ENCODE data around the gene RBMS3. TPM values are rescaled to one million over a fixed set of nuclear protein-coding genes. Genes with fewer than 3 reads are reported as not detected.
"Not testable (repeated sequence)": the region's sequence is repeated elsewhere in the genome, so short reads cannot be mapped to it uniquely, and the experiment has no call there.

Gene RBMS3
- total and polyA plus RNA-seq, 4 donors = 29.1 to 86.7 (median 58.1) TPM

DNA sequence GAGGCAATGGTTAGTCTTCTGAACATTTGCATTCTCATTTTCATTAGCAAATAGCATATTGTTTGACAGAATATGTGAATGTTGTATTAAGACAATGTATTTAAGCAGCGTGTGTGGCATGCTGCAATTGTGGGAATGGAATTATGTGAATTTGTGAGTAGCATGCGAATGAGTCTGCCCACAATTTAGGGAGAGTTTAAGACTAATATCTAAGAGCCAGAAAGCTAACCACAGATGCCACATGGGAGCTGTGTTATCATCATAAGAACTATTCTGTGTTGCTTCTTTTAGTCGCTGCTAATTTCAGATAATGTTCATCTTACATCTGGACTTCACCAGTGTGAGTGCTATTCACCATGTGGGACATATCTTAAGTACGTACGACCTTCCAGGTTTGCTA lies 494.5 kb downstream of the RBMS3 start:
- WGBS (ENCODE audit: insufficient coverage) = 83% methylated on average over 2 of the region's 5 CpGs
- H3K27ac ChIP-seq (ENCODE audit: low read depth, low read length) = no peak overlapping the region
- H3K36me3 ChIP-seq (ENCODE audit: control insufficient read depth, insufficient read depth, low read length) = no peaks in the 10 kb centered on the region
- peak in 1 of 6 donors; percentile 49 for DNase-seq (ENCODE audit: low read depth in 4 of 6, low spot score in 6 of 6)
- H3K27me3 ChIP-seq (ENCODE audit: control insufficient read depth, insufficient read depth, low read length) = no peaks in the 10 kb centered on the region
- no peak overlapping the region for H3K4me3 ChIP-seq (ENCODE audit: low read depth, low read length)
- H3K9me3 ChIP-seq (ENCODE audit: control insufficient read depth, insufficient read depth, low read length) = no peaks in the 10 kb centered on the region
- no peaks in the 10 kb centered on the region for H3K4me1 ChIP-seq (ENCODE audit: control insufficient read depth, insufficient read depth, low read length)

DNA sequence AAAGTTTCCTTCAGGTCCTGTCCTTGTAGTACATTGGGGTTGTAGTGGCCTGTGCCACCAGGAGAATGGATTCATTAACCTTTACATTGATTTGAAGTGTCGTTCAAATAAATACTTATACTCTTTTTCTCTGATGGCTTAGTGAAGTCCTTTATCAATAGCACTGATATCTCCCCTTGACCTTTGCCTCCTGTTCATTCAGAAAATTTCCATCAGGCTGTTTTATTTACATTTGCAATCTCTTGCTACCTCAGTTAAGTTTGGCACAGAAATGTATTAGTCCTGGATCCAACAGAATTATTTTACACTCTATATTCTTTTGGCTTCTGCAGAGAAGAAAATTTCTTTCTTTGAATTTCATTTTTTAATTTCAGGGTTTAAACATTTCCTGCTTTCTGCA lies 497.0 kb downstream of the RBMS3 start:
- DNase-seq (ENCODE audit: low read depth in 4 of 6, low spot score in 6 of 6) = no peak
- no CpG with 5 or more reads among the region's 1 CpG for whole genome bisulfite sequencing (ENCODE audit: insufficient coverage)
- H3K27ac ChIP-seq (ENCODE audit: low read depth, low read length) = no peak overlapping the region
- no peaks in the 10 kb centered on the region for H3K36me3 ChIP-seq (ENCODE audit: control insufficient read depth, insufficient read depth, low read length)
- no peak overlapping the region for H3K4me3 ChIP-seq (ENCODE audit: low read depth, low read length)
- peaks cover 8% of the 10 kb centered on the region for H3K9me3 ChIP-seq (ENCODE audit: control insufficient read depth, insufficient read depth, low read length)
- no peaks in the 10 kb centered on the region for H3K4me1 ChIP-seq (ENCODE audit: control insufficient read depth, insufficient read depth, low read length)
- no peaks in the 10 kb centered on the region for H3K27me3 ChIP-seq (ENCODE audit: control insufficient read depth, insufficient read depth, low read length)

DNA sequence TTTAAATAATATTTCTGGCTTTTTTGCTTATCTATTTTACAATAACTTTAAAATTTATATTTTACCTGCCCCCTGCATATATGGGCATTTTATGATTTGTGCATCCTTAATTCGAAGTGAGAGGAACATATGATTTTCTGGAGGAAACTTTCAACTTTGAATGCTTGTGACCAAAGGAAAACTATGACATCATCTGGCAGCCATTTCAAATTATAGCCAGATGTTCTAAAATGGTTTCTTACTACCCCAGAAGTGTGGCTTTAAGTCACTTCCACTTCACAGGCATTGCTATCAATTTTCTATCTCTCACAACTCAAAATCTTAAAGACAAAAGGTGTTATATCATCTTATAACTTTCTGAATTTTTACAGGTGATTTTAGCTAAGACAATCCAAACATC lies 508.8 kb downstream of the RBMS3 start:
- H3K4me1 ChIP-seq (ENCODE audit: control insufficient read depth, insufficient read depth, low read length) = no peaks in the 10 kb centered on the region

DNA sequence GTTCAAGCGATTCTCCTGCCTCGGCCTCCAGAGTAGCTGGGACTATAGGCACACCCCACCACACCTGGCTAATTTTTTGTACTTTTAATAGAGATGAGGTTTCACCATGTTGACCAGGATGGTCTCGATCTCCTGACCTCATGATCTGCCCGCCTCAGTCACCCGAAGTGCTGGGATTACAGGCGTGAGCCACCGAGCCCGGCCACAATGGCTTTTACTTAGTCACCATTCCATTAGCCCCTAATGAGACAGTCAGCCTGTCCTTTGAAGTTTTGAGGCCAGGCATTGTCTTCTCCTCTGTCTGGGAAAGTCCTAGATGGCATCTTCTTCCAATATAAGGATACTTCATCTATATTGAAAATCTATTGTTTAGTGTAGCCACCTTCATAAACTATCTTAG lies 515.9 kb downstream of the RBMS3 start:
- Histone ChIP-seq H3K9me3 (ENCODE audit: control insufficient read depth, insufficient read depth, low read length) (no peaks in the 10 kb centered on the region), H3K36me3 (ENCODE audit: control insufficient read depth, insufficient read depth, low read length) (no peaks in the 10 kb centered on the region), H3K4me1 (ENCODE audit: control insufficient read depth, insufficient read depth, low read length) (no peaks in the 10 kb centered on the region), H3K4me3 (ENCODE audit: low read depth, low read length) (no peak overlapping the region), H3K27me3 (ENCODE audit: control insufficient read depth, insufficient read depth, low read length) (no peaks in the 10 kb centered on the region), H3K27ac (ENCODE audit: low read depth, low read length) (no peak overlapping the region)
- no peak for DNase-seq (ENCODE audit: low read depth in 4 of 6, low spot score in 6 of 6)
- 95% methylated on average over 6 of the region's 8 CpGs for WGBS (ENCODE audit: insufficient coverage)

More for the DNA sequence above, 508.8 kb downstream of the RBMS3 start:
- no peaks in the 10 kb centered on the region for H3K36me3 ChIP-seq (ENCODE audit: control insufficient read depth, insufficient read depth, low read length)
- H3K9me3 ChIP-seq (ENCODE audit: control insufficient read depth, insufficient read depth, low read length) = no peaks in the 10 kb centered on the region
- H3K27ac ChIP-seq (ENCODE audit: low read depth, low read length) = no peak overlapping the region
- no CpG with 5 or more reads among the region's 1 CpG for WGBS (ENCODE audit: insufficient coverage)
- DNase-seq (ENCODE audit: low read depth in 4 of 6, low spot score in 6 of 6) = no peak
- H3K4me3 ChIP-seq (ENCODE audit: low read depth, low read length) = no peak overlapping the region
- H3K27me3 ChIP-seq (ENCODE audit: control insufficient read depth, insufficient read depth, low read length) = no peaks in the 10 kb centered on the region

DNA sequence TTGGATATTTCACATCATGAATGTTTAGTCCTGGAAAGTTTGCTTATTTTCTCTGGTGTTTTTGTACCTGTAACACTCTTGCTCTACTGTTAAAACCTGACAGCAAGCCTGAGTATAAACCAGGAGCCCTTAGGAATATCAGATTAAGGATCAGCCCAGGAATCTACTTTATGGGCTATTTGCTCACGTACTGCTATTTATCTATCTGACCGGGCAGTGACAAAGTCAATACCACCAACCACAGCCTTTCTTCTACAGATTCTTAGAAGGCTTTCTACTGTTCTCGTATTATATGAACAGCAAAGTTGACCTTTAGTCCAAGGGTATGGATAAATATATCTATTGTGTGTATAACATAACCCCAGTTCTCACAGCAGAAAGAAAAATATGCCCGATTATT lies 521.2 kb downstream of the RBMS3 start:
- H3K36me3 ChIP-seq (ENCODE audit: control insufficient read depth, insufficient read depth, low read length) = no peaks in the 10 kb centered on the region
- no peaks in the 10 kb centered on the region for H3K4me1 ChIP-seq (ENCODE audit: control insufficient read depth, insufficient read depth, low read length)
- H3K9me3 ChIP-seq (ENCODE audit: control insufficient read depth, insufficient read depth, low read length) = no peaks in the 10 kb centered on the region
- no peak for DNase-seq (ENCODE audit: low read depth in 4 of 6, low spot score in 6 of 6)
- H3K27ac ChIP-seq (ENCODE audit: low read depth, low read length) = no peak overlapping the region
- WGBS (ENCODE audit: insufficient coverage) = 100% methylated on average over 2 of the region's 4 CpGs
- H3K27me3 ChIP-seq (ENCODE audit: control insufficient read depth, insufficient read depth, low read length) = no peaks in the 10 kb centered on the region
- no peak overlapping the region for H3K4me3 ChIP-seq (ENCODE audit: low read depth, low read length)

DNA sequence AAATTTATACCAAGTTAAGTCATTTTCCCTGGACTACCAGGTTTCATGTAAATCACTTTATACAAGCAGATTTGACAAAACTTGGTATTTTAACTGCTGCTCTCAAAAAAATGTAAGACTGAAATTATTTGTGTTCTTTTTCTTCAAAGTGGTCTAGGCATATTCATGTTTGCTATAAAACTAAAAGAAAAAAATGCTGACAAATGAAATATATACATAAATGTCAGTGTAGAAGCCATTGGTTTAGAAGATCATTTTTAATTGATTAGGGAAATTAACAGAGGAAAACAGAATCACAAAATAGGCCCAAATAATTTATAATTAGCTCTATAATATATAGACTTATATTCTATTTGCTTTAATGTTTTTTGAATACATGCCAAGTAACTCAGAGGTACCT lies 523.2 kb downstream of the RBMS3 start:
- H3K4me1 ChIP-seq (ENCODE audit: control insufficient read depth, insufficient read depth, low read length) = no peaks in the 10 kb centered on the region
- H3K4me3 ChIP-seq (ENCODE audit: low read depth, low read length) = no peak overlapping the region
- no peak for DNase-seq (ENCODE audit: low read depth in 4 of 6, low spot score in 6 of 6)
- no peaks in the 10 kb centered on the region for H3K36me3 ChIP-seq (ENCODE audit: control insufficient read depth, insufficient read depth, low read length)
- H3K9me3 ChIP-seq (ENCODE audit: control insufficient read depth, insufficient read depth, low read length) = no peaks in the 10 kb centered on the region
- no peak overlapping the region for H3K27ac ChIP-seq (ENCODE audit: low read depth, low read length)
- no peaks in the 10 kb centered on the region for H3K27me3 ChIP-seq (ENCODE audit: control insufficient read depth, insufficient read depth, low read length)

DNA sequence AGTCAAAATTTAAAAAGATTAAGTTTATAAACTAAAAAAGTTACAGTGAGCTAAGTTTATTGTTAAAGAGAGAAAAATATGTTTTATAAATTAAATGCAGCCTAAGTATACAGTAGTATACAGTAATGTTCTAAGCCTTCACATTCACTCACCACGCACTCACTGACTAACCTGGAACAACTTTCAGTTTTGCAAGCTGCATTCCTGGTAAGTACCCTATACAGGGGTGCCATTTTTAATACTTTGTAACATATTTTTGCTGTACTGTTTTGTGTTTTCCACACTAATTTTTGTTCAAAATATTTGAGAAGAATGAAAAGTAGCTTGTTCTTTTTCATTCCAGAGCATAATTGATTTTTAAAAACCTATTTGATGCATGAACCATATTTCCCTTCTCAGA lies 524.9 kb downstream of the RBMS3 start:
- no peaks in the 10 kb centered on the region for H3K9me3 ChIP-seq (ENCODE audit: control insufficient read depth, insufficient read depth, low read length)
- no peak overlapping the region for H3K4me3 ChIP-seq (ENCODE audit: low read depth, low read length)
- no CpG with 5 or more reads among the region's 1 CpG for WGBS (ENCODE audit: insufficient coverage)
- H3K27me3 ChIP-seq (ENCODE audit: control insufficient read depth, insufficient read depth, low read length) = no peaks in the 10 kb centered on the region
- no peaks in the 10 kb centered on the region for H3K4me1 ChIP-seq (ENCODE audit: control insufficient read depth, insufficient read depth, low read length)
- no peaks in the 10 kb centered on the region for H3K36me3 ChIP-seq (ENCODE audit: control insufficient read depth, insufficient read depth, low read length)
- no peak for DNase-seq (ENCODE audit: low read depth in 4 of 6, low spot score in 6 of 6)
- no peak overlapping the region for H3K27ac ChIP-seq (ENCODE audit: low read depth, low read length)

DNA sequence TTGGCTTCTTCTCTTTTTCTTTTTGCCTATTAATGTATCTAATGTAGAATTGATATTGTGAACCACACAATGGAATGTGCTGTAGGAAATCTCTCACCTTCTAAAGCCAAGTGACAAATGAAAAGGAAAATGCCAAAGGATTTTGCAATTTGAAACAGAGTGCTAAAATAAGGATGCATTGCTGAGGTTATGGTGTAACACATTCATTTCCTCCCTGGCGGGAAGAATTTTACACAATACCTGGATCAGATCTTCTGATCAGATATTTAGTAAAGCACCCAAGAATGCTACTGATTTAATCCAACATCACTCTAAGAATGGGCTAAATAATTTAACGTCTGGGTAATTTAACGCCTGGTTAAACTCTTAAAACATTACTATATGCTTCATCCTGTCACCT lies 527.5 kb downstream of the RBMS3 start:
- not testable (repeated sequence) for H3K27me3 ChIP-seq (ENCODE audit: control insufficient read depth, insufficient read depth, low read length); H3K4me3 ChIP-seq (ENCODE audit: low read depth, low read length); H3K36me3 ChIP-seq (ENCODE audit: control insufficient read depth, insufficient read depth, low read length); H3K9me3 ChIP-seq (ENCODE audit: control insufficient read depth, insufficient read depth, low read length); DNase-seq (ENCODE audit: low read depth in 4 of 6, low spot score in 6 of 6); H3K27ac ChIP-seq (ENCODE audit: low read depth, low read length); H3K4me1 ChIP-seq (ENCODE audit: control insufficient read depth, insufficient read depth, low read length)
- no CpG with 5 or more reads among the region's 3 CpGs for WGBS (ENCODE audit: insufficient coverage)

DNA sequence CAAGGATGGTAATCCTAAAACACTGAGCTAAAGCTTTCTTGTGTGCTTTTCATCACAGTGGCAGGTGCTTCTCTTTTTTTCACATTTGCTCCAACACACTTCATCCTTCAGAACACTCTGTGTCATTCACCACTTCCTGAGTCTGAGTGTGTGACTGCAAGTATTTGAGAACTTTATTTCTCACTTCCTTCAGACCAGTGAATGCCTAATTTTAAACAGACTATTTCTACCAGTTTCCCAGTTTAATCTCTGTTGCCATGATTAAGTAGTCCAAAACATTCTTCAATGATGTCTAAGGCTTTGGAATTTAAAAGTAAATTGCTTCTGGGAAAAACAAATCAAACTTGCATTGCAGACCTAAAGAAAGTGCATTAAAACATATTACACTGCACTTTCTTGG lies 541.2 kb downstream of the RBMS3 start:
- H3K27me3 ChIP-seq (ENCODE audit: control insufficient read depth, insufficient read depth, low read length) = no peaks in the 10 kb centered on the region
- no peaks in the 10 kb centered on the region for H3K4me1 ChIP-seq (ENCODE audit: control insufficient read depth, insufficient read depth, low read length)
- H3K36me3 ChIP-seq (ENCODE audit: control insufficient read depth, insufficient read depth, low read length) = no peaks in the 10 kb centered on the region
- no peaks in the 10 kb centered on the region for H3K9me3 ChIP-seq (ENCODE audit: control insufficient read depth, insufficient read depth, low read length)
- no peak overlapping the region for H3K27ac ChIP-seq (ENCODE audit: low read depth, low read length)
- no peak overlapping the region for H3K4me3 ChIP-seq (ENCODE audit: low read depth, low read length)
- no peak for DNase-seq (ENCODE audit: low read depth in 4 of 6, low spot score in 6 of 6)

DNA sequence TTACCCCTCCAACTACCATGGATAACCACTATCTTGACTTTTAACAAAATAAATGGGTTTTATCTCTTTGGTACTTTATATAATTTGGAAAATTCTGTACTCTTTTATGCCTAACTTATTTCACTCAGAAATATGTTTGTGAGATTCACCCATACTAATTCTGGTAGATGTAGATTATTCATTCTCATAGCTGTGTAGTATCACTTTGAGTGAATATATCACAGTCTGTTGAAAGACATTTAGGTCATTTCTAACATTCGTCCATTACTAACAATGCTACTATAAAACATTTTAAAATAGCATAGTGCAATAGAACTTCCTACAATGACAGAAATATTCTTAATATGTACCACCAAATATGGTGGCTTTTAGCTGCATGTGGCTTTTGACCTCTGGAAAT lies 542.4 kb downstream of the RBMS3 start:
- WGBS (ENCODE audit: insufficient coverage) = no CpG with 5 or more reads among the region's 1 CpG
- Histone ChIP-seq H3K27ac (ENCODE audit: low read depth, low read length) (no peak overlapping the region), H3K4me1 (ENCODE audit: control insufficient read depth, insufficient read depth, low read length) (no peaks in the 10 kb centered on the region), H3K36me3 (ENCODE audit: control insufficient read depth, insufficient read depth, low read length) (no peaks in the 10 kb centered on the region), H3K27me3 (ENCODE audit: control insufficient read depth, insufficient read depth, low read length) (no peaks in the 10 kb centered on the region), H3K9me3 (ENCODE audit: control insufficient read depth, insufficient read depth, low read length) (no peaks in the 10 kb centered on the region), H3K4me3 (ENCODE audit: low read depth, low read length) (no peak overlapping the region)
- DNase-seq (ENCODE audit: low read depth in 4 of 6, low spot score in 6 of 6) = no peak

DNA sequence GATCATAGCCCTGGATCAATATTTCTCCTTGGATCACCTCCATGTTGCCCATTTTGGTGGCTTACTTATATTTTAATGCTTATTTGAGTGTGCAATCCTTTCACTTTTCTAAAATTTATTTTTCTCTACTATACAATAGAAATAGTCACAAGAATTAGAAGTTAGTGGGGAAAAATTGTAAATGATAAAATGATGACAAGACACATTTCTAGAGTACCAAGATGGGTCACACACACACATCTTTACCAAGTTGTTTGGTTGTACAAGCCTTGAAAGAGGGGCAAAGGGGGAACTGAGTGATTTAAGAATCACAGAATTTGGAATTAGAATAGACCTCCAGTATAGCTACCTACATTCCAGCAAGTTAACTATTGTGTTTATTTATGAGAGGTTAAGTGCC lies 545.8 kb downstream of the RBMS3 start:
- DNase-seq (ENCODE audit: low read depth in 4 of 6, low spot score in 6 of 6) = no peak
- no peak overlapping the region for H3K27ac ChIP-seq (ENCODE audit: low read depth, low read length)
- H3K4me1 ChIP-seq (ENCODE audit: control insufficient read depth, insufficient read depth, low read length) = no peaks in the 10 kb centered on the region
- H3K27me3 ChIP-seq (ENCODE audit: control insufficient read depth, insufficient read depth, low read length) = no peaks in the 10 kb centered on the region
- no peaks in the 10 kb centered on the region for H3K36me3 ChIP-seq (ENCODE audit: control insufficient read depth, insufficient read depth, low read length)
- H3K9me3 ChIP-seq (ENCODE audit: control insufficient read depth, insufficient read depth, low read length) = no peaks in the 10 kb centered on the region
- H3K4me3 ChIP-seq (ENCODE audit: low read depth, low read length) = no peak overlapping the region

All from spinal cord (tissue), 10 donors.